RWPE1 (cell line): ENCODE results near the gene BNC2.
"Not testable (repeated sequence)": the region's sequence is repeated elsewhere in the genome, so short reads cannot be mapped to it uniquely, and the experiment has no call there.

Experiments
- CTCF ChIA-PET: fragments of 350-600 bp; sonication (Branson Sonifier 250); formaldehyde crosslinking; extraction: SDS; loops from one replicate; lab custom pipeline; 2021; lab: Yijun Ruan, JAX
- POLR2A ChIA-PET: fragments of 400-600 bp; formaldehyde crosslinking; extraction: SDS; loops from one replicate; lab custom pipeline; 2020; ENCODE audit warnings: antibody characterized with exemption; ENCODE audit not compliant: low non-redundant PET; lab: Yijun Ruan, JAX
- DNase-seq: peaks from one replicate; pipeline ENCODE4 v3.0.0; 2012; ENCODE audit warnings: low spot score
- H3K27ac ChIP-seq: fragments of 450-650 bp; 2 replicates; pipeline ENCODE4 v1.5.1; 2017
- CTCF ChIP-seq: fragments of 450-650 bp; conservative IDR thresholded peaks from 2 replicates; pipeline ENCODE4 v1.5.1; 2017; ENCODE audit warnings: low read depth, mild to moderate bottlenecking

The BNC2 gene

GRCh38 chr9:16544842-16545241 lies 325.6 kb downstream of the BNC2 start:
- no peak for TF ChIP-seq CTCF
- CTCF ChIA-PET: no interaction called here
- DNase-seq: no peak
- no peak overlapping the region for H3K27ac ChIP-seq
- POLR2A ChIA-PET: no interaction called here

- POLR2A ChIA-PET: no interaction called here
- CTCF ChIA-PET: no interaction called here
Observed at GRCh38 chr9:16543686-16544085, 326.8 kb downstream of the BNC2 start.

GRCh38 chr9:16543225-16543624 lies 327.2 kb downstream of the BNC2 start:
- ChIA-PET POLR2A (no interaction called here), CTCF (no interaction called here)
- no peak for TF ChIP-seq CTCF
- no peak overlapping the region for H3K27ac ChIP-seq
- DNase-seq: no peak

More at GRCh38 chr9:16543686-16544085, 326.8 kb downstream of the BNC2 start:
- TF ChIP-seq CTCF: no peak
- no peak overlapping the region for H3K27ac ChIP-seq
- DNase-seq: no peak

GRCh38 chr9:16542290-16542689 lies 328.2 kb downstream of the BNC2 start:
- no peak for TF ChIP-seq CTCF
- H3K27ac ChIP-seq: no peak overlapping the region
- CTCF ChIA-PET: no interaction called here
- DNase-seq: no peak
- POLR2A ChIA-PET: no interaction called here

- TF ChIP-seq CTCF: no peak
- no peak for DNase-seq
- no peak overlapping the region for H3K27ac ChIP-seq
- ChIA-PET CTCF (no interaction called here), POLR2A (no interaction called here)
Observed at GRCh38 chr9:16540743-16541613, 329.5 kb downstream of the BNC2 start.

- H3K27ac ChIP-seq, POLR2A ChIA-PET, CTCF ChIA-PET, DNase-seq: not testable (repeated sequence)
Observed at GRCh38 chr9:16539626-16540025, 330.8 kb downstream of the BNC2 start.

- DNase-seq: no peak
- TF ChIP-seq CTCF: no peak
- CTCF ChIA-PET: interaction anchor here (0.7 kb wide), 1 partner anchor 645 kb away, joined by 3 read pairs; no protein-coding TSS in a partner anchor
- no peak overlapping the region for H3K27ac ChIP-seq
- POLR2A ChIA-PET: no interaction called here
Observed at GRCh38 chr9:16535555-16535954, 334.9 kb downstream of the BNC2 start.
